Liver (tissue), 3 donors: ENCODE data around the gene FAM136A.

ENCODE experiments used
- GABPA ChIP-seq, 2 donors: IDR thresholded peaks in 1 of 2; conservative IDR thresholded peaks in 1 of 2; 2 replicates each; pipeline ENCODE4 v1.6.1; 2016; ENCODE audit warnings: antibody characterized with exemption in 2 of 2, mild to moderate bottlenecking in 1 of 2, moderate library complexity in 1 of 2
- RAD21 ChIP-seq, 2 donors: IDR thresholded peaks; 2 replicates each; pipeline ENCODE4 v1.6.1; 2016; ENCODE audit warnings: antibody characterized with exemption in 2 of 2, mild to moderate bottlenecking in 2 of 2
- RXRA ChIP-seq, 2 donors: IDR thresholded peaks; 2 replicates each; pipeline ENCODE4 v1.6.1; 2017 to 2018; ENCODE audit warnings: antibody characterized with exemption in 2 of 2, mild to moderate bottlenecking in 1 of 2
- SP1 ChIP-seq: IDR thresholded peaks from 2 replicates; pipeline ENCODE4 v1.6.1; 2018; ENCODE audit warnings: antibody characterized with exemption, mild to moderate bottlenecking
- YY1 ChIP-seq: IDR thresholded peaks from 2 replicates; pipeline ENCODE4 v1.6.1; 2016; ENCODE audit warnings: antibody characterized with exemption, mild to moderate bottlenecking
- TF ChIP-seq, protein P1 (sequence below): fragments of 150-350 bp; IDR thresholded peaks from 2 replicates; pipeline ENCODE4 v1.5.1; 2017; ENCODE audit warnings: improper control_type of control experiment, low read depth, low read length; ENCODE audit not compliant: missing input control
- TF ChIP-seq, protein P2 (sequence below): IDR thresholded peaks from 2 replicates; pipeline ENCODE4 v1.6.1; 2016; ENCODE audit warnings: antibody characterized with exemption
- TF ChIP-seq, protein P3 (sequence below): IDR thresholded peaks from 2 replicates; pipeline ENCODE4 v1.6.1; 2016; ENCODE audit warnings: antibody characterized with exemption
- TF ChIP-seq, protein P4 (sequence below): IDR thresholded peaks from 2 replicates; pipeline ENCODE4 v1.6.1; 2016; ENCODE audit warnings: antibody characterized with exemption
- TF ChIP-seq, protein P5 (sequence below): IDR thresholded peaks from 2 replicates; pipeline ENCODE4 v1.6.1; 2016; ENCODE audit warnings: antibody characterized with exemption, mild to moderate bottlenecking
- donor health status: healthy.
- donor health status: healthy.

GRCh38 chr2:70341477-70341765, 39.6 kb upstream of the FAM136A start:
- TF ChIP-seq GABPA (IDR thresholded peaks at IDR 0.05 in 1 of 2, conservative IDR thresholded peaks at IDR 0.05 in 1 of 2) = no peak
- TF ChIP-seq, protein P1, sequence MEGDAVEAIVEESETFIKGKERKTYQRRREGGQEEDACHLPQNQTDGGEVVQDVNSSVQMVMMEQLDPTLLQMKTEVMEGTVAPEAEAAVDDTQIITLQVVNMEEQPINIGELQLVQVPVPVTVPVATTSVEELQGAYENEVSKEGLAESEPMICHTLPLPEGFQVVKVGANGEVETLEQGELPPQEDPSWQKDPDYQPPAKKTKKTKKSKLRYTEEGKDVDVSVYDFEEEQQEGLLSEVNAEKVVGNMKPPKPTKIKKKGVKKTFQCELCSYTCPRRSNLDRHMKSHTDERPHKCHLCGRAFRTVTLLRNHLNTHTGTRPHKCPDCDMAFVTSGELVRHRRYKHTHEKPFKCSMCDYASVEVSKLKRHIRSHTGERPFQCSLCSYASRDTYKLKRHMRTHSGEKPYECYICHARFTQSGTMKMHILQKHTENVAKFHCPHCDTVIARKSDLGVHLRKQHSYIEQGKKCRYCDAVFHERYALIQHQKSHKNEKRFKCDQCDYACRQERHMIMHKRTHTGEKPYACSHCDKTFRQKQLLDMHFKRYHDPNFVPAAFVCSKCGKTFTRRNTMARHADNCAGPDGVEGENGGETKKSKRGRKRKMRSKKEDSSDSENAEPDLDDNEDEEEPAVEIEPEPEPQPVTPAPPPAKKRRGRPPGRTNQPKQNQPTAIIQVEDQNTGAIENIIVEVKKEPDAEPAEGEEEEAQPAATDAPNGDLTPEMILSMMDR = no peak
- no peak for TF ChIP-seq SP1
- TF ChIP-seq, protein P2, sequence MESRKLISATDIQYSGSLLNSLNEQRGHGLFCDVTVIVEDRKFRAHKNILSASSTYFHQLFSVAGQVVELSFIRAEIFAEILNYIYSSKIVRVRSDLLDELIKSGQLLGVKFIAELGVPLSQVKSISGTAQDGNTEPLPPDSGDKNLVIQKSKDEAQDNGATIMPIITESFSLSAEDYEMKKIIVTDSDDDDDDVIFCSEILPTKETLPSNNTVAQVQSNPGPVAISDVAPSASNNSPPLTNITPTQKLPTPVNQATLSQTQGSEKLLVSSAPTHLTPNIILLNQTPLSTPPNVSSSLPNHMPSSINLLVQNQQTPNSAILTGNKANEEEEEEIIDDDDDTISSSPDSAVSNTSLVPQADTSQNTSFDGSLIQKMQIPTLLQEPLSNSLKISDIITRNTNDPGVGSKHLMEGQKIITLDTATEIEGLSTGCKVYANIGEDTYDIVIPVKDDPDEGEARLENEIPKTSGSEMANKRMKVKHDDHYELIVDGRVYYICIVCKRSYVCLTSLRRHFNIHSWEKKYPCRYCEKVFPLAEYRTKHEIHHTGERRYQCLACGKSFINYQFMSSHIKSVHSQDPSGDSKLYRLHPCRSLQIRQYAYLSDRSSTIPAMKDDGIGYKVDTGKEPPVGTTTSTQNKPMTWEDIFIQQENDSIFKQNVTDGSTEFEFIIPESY = no peak
- TF ChIP-seq, protein P3, sequence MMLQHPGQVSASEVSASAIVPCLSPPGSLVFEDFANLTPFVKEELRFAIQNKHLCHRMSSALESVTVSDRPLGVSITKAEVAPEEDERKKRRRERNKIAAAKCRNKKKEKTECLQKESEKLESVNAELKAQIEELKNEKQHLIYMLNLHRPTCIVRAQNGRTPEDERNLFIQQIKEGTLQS = no peak
- TF ChIP-seq, protein P4, sequence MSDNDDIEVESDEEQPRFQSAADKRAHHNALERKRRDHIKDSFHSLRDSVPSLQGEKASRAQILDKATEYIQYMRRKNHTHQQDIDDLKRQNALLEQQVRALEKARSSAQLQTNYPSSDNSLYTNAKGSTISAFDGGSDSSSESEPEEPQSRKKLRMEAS = no peak
- TF ChIP-seq, protein P5, sequence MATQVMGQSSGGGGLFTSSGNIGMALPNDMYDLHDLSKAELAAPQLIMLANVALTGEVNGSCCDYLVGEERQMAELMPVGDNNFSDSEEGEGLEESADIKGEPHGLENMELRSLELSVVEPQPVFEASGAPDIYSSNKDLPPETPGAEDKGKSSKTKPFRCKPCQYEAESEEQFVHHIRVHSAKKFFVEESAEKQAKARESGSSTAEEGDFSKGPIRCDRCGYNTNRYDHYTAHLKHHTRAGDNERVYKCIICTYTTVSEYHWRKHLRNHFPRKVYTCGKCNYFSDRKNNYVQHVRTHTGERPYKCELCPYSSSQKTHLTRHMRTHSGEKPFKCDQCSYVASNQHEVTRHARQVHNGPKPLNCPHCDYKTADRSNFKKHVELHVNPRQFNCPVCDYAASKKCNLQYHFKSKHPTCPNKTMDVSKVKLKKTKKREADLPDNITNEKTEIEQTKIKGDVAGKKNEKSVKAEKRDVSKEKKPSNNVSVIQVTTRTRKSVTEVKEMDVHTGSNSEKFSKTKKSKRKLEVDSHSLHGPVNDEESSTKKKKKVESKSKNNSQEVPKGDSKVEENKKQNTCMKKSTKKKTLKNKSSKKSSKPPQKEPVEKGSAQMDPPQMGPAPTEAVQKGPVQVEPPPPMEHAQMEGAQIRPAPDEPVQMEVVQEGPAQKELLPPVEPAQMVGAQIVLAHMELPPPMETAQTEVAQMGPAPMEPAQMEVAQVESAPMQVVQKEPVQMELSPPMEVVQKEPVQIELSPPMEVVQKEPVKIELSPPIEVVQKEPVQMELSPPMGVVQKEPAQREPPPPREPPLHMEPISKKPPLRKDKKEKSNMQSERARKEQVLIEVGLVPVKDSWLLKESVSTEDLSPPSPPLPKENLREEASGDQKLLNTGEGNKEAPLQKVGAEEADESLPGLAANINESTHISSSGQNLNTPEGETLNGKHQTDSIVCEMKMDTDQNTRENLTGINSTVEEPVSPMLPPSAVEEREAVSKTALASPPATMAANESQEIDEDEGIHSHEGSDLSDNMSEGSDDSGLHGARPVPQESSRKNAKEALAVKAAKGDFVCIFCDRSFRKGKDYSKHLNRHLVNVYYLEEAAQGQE = no peak
- TF ChIP-seq RXRA (IDR thresholded peaks at IDR 0.05) = no peak
- no peak for TF ChIP-seq YY1
- no peak for TF ChIP-seq RAD21 (IDR thresholded peaks at IDR 0.05)
